Common myeloid progenitor, CD34-positive (primary cell): ENCODE results near the gene GSTO1. TPM values are rescaled to one million over a fixed set of nuclear protein-coding genes. Genes with fewer than 3 reads are reported as not detected.

ENCODE experiments used
- CTCF ChIA-PET: fragments of 350-600 bp; sonication (Branson Sonifier 250); formaldehyde crosslinking; loops from one replicate; lab custom pipeline; 2021; ENCODE audit warnings: antibody characterized with exemption; lab: Charles Lee
- POLR2A ChIA-PET: fragments of 350-600 bp; sonication (Branson Sonifier 250); formaldehyde crosslinking; loops from one replicate; lab custom pipeline; 2021; ENCODE audit warnings: antibody characterized with exemption; lab: Charles Lee
- DNase-seq, 3 donors: peaks; one replicate each; pipeline versions ENCODE4 v3.0.0 to v3.0.0-alpha.2; 2013
- H3K27ac ChIP-seq, 2 experiments: 1 replicate in 1 of 2; 2 replicates in 1 of 2; pipeline ENCODE4 v1.7.0; 2013; ENCODE audit warnings: inconsistent platforms in 2 of 2, low read length in 2 of 2, mild to moderate bottlenecking in 2 of 2, low read depth in 1 of 2, moderate library complexity in 1 of 2; ENCODE audit not compliant: severe bottlenecking in 2 of 2, insufficient read depth in 1 of 2, poor library complexity in 1 of 2
- H3K27me3 ChIP-seq, 5 experiments: replicated peaks in 2 of 5; 1 replicate in 3 of 5; 2 replicates in 2 of 5; pipeline versions ENCODE4 v1.6.1 to v1.7.0; 2013; ENCODE audit warnings: low read length in 4 of 5, mild to moderate bottlenecking in 2 of 5, moderate library complexity in 2 of 5, inconsistent platforms in 1 of 5; ENCODE audit not compliant: insufficient read depth in 5 of 5, control insufficient read depth in 4 of 5
- H3K36me3 ChIP-seq, 4 experiments: 1 replicate in 2 of 4; 2 replicates in 2 of 4; pipeline versions ENCODE4 v1.6.1 to v1.7.0; 2013; ENCODE audit warnings: low read length in 3 of 4, control low read depth in 1 of 4, mild to moderate bottlenecking in 1 of 4; ENCODE audit not compliant: control insufficient read depth in 4 of 4, insufficient read depth in 4 of 4
- H3K4me1 ChIP-seq, 4 experiments: 1 replicate in 3 of 4; 2 replicates in 1 of 4; pipeline versions ENCODE4 v1.6.1 to v1.7.1; 2013; ENCODE audit warnings: low read length in 3 of 4, mild to moderate bottlenecking in 3 of 4, control low read depth in 1 of 4, inconsistent platforms in 1 of 4, moderate library complexity in 1 of 4; ENCODE audit not compliant: control insufficient read depth in 4 of 4, insufficient read depth in 4 of 4; ENCODE audit errors: control extremely low read depth in 1 of 4
- H3K4me3 ChIP-seq, 7 experiments: 1 replicate in 4 of 7; 2 replicates in 3 of 7; pipeline versions ENCODE4 v1.5.1 to v1.7.0; 2013; ENCODE audit warnings: mild to moderate bottlenecking in 7 of 7, low read length in 6 of 7, moderate library complexity in 6 of 7, inconsistent platforms in 2 of 7, low read depth in 2 of 7, control low read depth in 1 of 7; ENCODE audit not compliant: insufficient read depth in 4 of 7, control insufficient read depth in 1 of 7; ENCODE audit errors: extremely low read depth in 1 of 7
- H3K9me3 ChIP-seq, 5 experiments: 1 replicate in 4 of 5; 2 replicates in 1 of 5; pipeline versions ENCODE4 v1.6.1 to v1.7.1; 2013; ENCODE audit warnings: low read length in 4 of 5, mild to moderate bottlenecking in 2 of 5, inconsistent platforms in 1 of 5, low read depth in 1 of 5, moderate library complexity in 1 of 5; ENCODE audit not compliant: control insufficient read depth in 4 of 5, insufficient read depth in 2 of 5; ENCODE audit errors: control extremely low read depth in 1 of 5
- WGBS: methylation state at CpG from one replicate; pipeline ENCODE4 v1.1.5; 2013; ENCODE audit not compliant: insufficient coverage; 5-methylcytosine and 5-hydroxymethylcytosine counted together
- polyA plus RNA-seq: library from polyadenylated mRNA; unstranded; fragments of 120-200 nt; gene quantifications from one replicate; pipeline ENCODE4 v1.2.1, GENCODE V29; 2013

GSTO1 gene
- polyA plus RNA-seq, result 122 TPM

DNA sequence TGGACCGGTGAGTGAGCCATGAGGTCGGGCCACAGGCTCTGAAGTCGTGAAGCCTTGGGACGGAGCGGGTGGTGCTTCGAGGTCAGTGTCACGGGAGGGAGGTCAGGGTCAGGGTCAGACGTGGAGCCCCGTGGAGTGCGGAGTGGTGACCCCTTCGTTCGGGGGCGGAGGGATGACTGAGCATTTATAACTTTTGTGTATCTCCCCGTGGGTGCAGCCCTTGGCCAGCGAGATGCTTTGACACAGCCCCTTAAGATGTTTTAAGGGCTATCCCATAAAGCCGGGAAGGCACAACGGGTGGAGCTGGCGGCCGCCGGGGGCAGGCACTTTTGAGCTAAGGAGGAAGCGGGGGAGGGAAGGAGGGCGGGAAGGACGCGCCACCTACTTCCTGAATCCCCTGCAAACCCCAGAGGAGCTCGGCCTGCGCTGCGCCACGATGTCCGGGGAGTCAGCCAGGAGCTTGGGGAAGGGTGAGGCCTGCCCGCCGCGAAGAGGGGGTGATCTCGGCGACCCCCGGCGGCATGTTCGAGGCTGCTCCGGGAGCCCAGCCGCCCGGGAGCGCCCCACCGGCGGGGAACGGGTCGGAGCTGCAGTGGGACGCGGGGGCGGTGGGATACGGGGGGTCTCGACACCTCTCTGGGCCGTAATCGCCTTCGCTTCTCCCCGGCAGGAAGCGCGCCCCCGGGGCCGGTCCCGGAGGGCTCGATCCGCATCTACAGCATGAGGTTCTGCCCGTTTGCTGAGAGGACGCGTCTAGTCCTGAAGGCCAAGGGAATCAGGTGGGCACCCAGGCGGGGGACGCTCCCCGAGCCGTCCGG, at the start of gene GSTO1:
GSTO1 (plus strand) TSS at position 400 of the 818 bp plus-strand sequence; CDS start at position 437, 37 bp downstream.
- CTCF ChIA-PET, result interaction anchor here (0.9 to 3.9 kb wide), 12 partner anchors 12 to 81 kb away, joined by 3 to 37 read pairs (median 4); no protein-coding TSS in a partner anchor
- H3K9me3 ChIP-seq, result no peaks in the 10 kb centered on the region
- H3K27ac ChIP-seq, result peak within 1 kb of the TSS; percentile 69 to 86
- peaks cover 12 to 52% (median 27%) of the 10 kb centered on the region in 4 experiments for H3K4me1 ChIP-seq
- H3K4me3 ChIP-seq, result peak within 1 kb of the TSS; percentile 78 to 93 (median 91)
- WGBS, result under 1% methylated on average over 52 of the region's 69 CpGs
- H3K36me3 ChIP-seq, result peaks cover 5 to 19% (median 14%) of the 10 kb centered on the region in 4 experiments
- POLR2A ChIA-PET, result interaction anchor here (0.6 to 2.1 kb wide), 3 partner anchors 19 to 360 kb away, joined by 3 to 13 read pairs (median 3); partner anchors contain the start of gene ITPRIP
- DNase-seq, result peak; percentile 48 to 64 (median 64)
- no peaks in the 10 kb centered on the region for H3K27me3 ChIP-seq

DNA sequence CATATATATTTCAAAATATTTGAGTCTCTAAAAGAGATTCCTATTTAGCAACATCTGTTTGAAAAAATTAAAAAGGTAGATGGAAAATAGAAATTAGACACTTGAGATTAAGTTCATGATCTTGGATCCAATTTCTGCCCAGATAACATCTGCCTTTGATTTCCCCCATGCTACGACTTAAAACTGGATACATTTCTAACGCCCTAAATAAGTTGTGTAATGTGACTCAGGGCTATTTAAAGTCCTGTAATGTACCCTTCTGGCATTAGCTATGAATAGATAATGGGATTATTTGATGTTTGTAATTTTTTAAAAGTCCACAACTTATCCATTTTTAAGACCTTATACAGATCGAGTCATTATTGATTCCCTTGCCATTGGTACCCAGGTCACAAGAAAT, 46.0 kb upstream of the GSTO1 start:
- ChIA-PET CTCF (no interaction called here), POLR2A (no interaction called here)
- DNase-seq, result no peak
- Histone ChIP-seq H3K36me3 (no peaks in the 10 kb centered on the region), H3K4me3 (no peak overlapping the region), H3K27ac (no peak overlapping the region), H3K27me3 (no peaks in the 10 kb centered on the region), H3K9me3 (no peaks in the 10 kb centered on the region), H3K4me1 (no peaks in the 10 kb centered on the region)
- no CpG with 5 or more reads among the region's 3 CpGs for WGBS

DNA sequence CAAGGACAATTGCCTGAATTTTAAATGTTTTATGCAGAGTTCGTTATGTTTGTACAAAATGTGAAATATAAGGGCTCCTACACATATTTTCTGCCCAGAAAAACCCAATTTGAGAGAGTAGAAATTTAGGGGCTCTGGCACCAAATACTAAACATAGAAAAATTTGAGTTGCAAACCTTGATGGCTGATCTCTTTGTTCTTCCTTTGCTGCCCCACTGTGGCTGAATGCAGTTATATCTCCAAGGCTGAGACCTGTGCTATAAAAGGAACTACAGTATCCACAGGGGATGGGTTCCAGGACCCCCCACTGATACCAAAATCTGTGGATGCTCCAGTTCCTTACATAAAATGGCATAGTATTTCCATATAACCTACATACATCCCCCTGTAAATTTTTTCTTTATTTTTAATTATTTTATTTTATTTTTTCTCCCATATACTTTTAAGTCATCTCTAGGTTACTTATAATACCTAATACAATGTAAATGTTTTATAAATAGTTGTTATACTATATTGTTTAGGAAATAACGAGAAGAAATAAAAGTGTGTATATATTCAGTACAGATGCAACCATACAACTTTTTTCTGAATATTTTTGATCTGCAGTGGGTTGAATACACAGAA, 45.0 kb upstream of the GSTO1 start:
- no peaks in the 10 kb centered on the region for H3K36me3 ChIP-seq
- ChIA-PET CTCF (interaction anchor here (1.1 to 1.8 kb wide), 4 partner anchors 20 to 87 kb away, joined by 3 to 5 read pairs (median 3); partner anchors contain the start of gene SFR1), POLR2A (interaction anchor here (0.6 kb wide), 1 partner anchor 68 kb away, joined by 3 read pairs; no protein-coding TSS in a partner anchor)
- no peaks in the 10 kb centered on the region for H3K9me3 ChIP-seq
- WGBS, result no CpG with 5 or more reads among the region's 2 CpGs
- peak; percentile 45 to 68 (median 65) for DNase-seq
- H3K4me3 ChIP-seq, result no peak overlapping the region
- no peaks in the 10 kb centered on the region for H3K27me3 ChIP-seq
- H3K27ac ChIP-seq, result no peak overlapping the region
- no peaks in the 10 kb centered on the region for H3K4me1 ChIP-seq

DNA sequence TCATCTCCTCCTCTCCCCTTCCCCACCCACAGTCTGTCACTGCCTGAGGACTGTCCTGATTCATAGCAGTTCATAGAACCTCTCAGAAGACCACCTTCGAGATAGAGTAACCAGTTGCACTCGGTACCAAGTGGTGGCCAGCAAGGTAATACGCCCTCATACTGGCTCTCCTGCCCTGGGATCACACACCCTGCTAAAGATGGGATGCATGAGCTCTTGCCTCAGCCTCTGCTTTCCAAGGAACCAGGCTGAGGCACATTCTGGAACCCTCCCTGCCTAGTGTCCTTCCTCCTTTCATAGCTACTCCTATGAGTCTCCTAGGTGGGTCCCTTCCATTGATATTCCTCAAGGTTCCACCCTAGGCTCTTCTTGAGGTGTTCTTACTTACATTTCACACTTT, 38.1 kb upstream of the GSTO1 start:
- H3K36me3 ChIP-seq, result no peaks in the 10 kb centered on the region
- WGBS, result 98% methylated on average over 3 of the region's 3 CpGs
- peaks cover 0 to 6% (median 0%) of the 10 kb centered on the region in 5 experiments for H3K27me3 ChIP-seq
- ChIA-PET POLR2A (no interaction called here), CTCF (interaction anchor here (1.0 to 1.8 kb wide), 2 partner anchors 58 to 134 kb away, joined by 3 to 8 read pairs; no protein-coding TSS in a partner anchor)
- no peak overlapping the region for H3K27ac ChIP-seq
- H3K9me3 ChIP-seq, result no peaks in the 10 kb centered on the region
- no peak for DNase-seq
- no peak overlapping the region for H3K4me3 ChIP-seq
- H3K4me1 ChIP-seq, result peaks cover 4 to 15% (median 12%) of the 10 kb centered on the region in 4 experiments

DNA sequence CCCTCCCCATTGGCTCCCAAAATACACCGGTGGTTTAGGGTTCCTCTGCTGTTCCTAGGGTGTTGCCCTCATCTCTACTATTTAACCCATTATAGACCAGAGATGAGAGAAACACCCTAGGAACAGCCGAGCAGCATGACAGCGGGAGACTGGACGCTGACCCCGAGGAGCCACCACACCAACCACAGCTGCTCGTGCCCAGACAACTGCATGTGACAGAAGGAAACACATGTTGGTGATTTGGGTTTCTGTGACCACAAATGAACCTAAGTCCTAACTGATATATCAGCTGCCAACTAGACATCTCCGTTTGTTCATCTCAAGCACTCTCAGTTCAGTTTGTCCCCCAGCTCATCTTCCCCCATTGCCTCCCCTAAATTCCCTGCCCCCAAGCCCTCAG, 35.9 kb upstream of the GSTO1 start:
- H3K9me3 ChIP-seq, result no peaks in the 10 kb centered on the region
- H3K4me1 ChIP-seq, result peaks cover 4 to 16% (median 14%) of the 10 kb centered on the region in 4 experiments
- peaks cover 0 to 6% (median 0%) of the 10 kb centered on the region in 5 experiments for H3K27me3 ChIP-seq
- DNase-seq, result peak in 2 of 3 donors; percentile 77 to 87
- peak overlapping the region in 1 of 7 experiments; percentile 46 for H3K4me3 ChIP-seq
- ChIA-PET CTCF (interaction anchor here (0.7 to 1.7 kb wide), 3 partner anchors 10 to 56 kb away, joined by 3 to 4 read pairs (median 4); no protein-coding TSS in a partner anchor), POLR2A (no interaction called here)
- no peaks in the 10 kb centered on the region for H3K36me3 ChIP-seq
- H3K27ac ChIP-seq, result no peak overlapping the region
- 0% methylated on average over 5 of the region's 7 CpGs for WGBS

DNA sequence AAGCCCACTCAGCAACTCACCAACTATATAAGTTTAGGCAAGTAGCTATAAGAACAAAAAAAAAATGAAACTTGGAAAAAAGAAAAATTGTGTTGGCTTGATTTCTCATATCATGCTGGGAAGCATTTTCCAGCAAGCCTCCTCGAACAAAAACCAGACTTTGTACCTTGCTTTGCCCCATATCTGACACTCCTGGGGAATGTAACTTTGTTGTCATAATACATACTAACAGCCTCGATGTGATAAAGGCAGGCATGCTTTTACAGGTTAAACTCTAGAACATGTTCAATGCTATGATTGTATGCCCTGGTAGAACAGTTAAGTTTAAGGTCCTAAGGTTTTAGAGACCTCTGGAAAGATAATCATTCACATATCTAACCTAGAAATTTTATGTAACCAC, 34.2 kb upstream of the GSTO1 start:
- Histone ChIP-seq H3K36me3 (no peaks in the 10 kb centered on the region), H3K4me1 (peaks cover 7 to 21% (median 20%) of the 10 kb centered on the region in 4 experiments), H3K9me3 (no peaks in the 10 kb centered on the region), H3K27me3 (peaks cover 0 to 6% (median 0%) of the 10 kb centered on the region in 5 experiments), H3K27ac (no peak overlapping the region), H3K4me3 (no peak overlapping the region)
- DNase-seq, result no peak
- ChIA-PET POLR2A (no interaction called here), CTCF (interaction anchor here (1.7 kb wide), 1 partner anchor 10 kb away, joined by 4 read pairs; no protein-coding TSS in a partner anchor)
- WGBS, result 100% methylated on average over 2 of the region's 2 CpGs
